Natural killer cell (primary cell): ENCODE results near the gene LAMP5. TPM values are rescaled to one million over a fixed set of nuclear protein-coding genes. Genes with fewer than 3 reads are reported as not detected.

Experiments used
- ATAC-seq, 3 donors: fragments of 150-1000 bp in 2 of 3; fragments of 200-7000 bp in 1 of 3; cut with Tn5 transposase; 1 replicate in 1 of 3; 2 replicates in 2 of 3; pipeline ENCODE4 v1.10.0; 2021; ENCODE audit warnings: mild to moderate bottlenecking in 2 of 3, moderate library complexity in 2 of 3
- DNase-seq, 2 donors: peaks; one replicate each; pipeline versions ENCODE4 v3.0.0 to v3.0.0-alpha.2; 2013 to 2021; ENCODE audit warnings: mixed read lengths in 1 of 2
- H3K27ac ChIP-seq: one replicate; pipeline ENCODE4 v1.5.1; 2013; ENCODE audit warnings: mild to moderate bottlenecking, low read length
- H3K27me3 ChIP-seq: one replicate; pipeline ENCODE4 v1.6.1; 2013; ENCODE audit warnings: low read length; ENCODE audit not compliant: control insufficient read depth, insufficient read depth
- H3K36me3 ChIP-seq: one replicate; pipeline ENCODE4 v1.6.1; 2013; ENCODE audit warnings: low read length; ENCODE audit not compliant: control insufficient read depth, insufficient read depth
- H3K4me1 ChIP-seq: one replicate; pipeline ENCODE4 v1.6.1; 2013; ENCODE audit warnings: low read length; ENCODE audit not compliant: control insufficient read depth, insufficient read depth
- H3K4me3 ChIP-seq: one replicate; pipeline ENCODE4 v1.5.1; 2013; ENCODE audit warnings: low read length
- H3K9me3 ChIP-seq: one replicate; pipeline ENCODE4 v1.6.1; 2013; ENCODE audit warnings: low read length; ENCODE audit not compliant: control insufficient read depth, insufficient read depth
- H3K27ac Mint-ChIP-seq, 2 donors: one replicate each; pipeline ENCODE4 v1.8.0; 2022; ENCODE audit warnings: mild to moderate bottlenecking in 2 of 2, mixed read lengths in 2 of 2, moderate library complexity in 1 of 2
- H3K27me3 Mint-ChIP-seq, 2 donors: one replicate each; pipeline ENCODE4 v1.8.0; 2022; ENCODE audit warnings: low read depth in 2 of 2, mixed read lengths in 2 of 2
- H3K36me3 Mint-ChIP-seq: one replicate; pipeline ENCODE4 v1.8.0; 2022; ENCODE audit warnings: mixed read lengths
- H3K4me1 Mint-ChIP-seq, 2 donors: one replicate each; pipeline ENCODE4 v1.8.0; 2022; ENCODE audit warnings: mixed read lengths in 2 of 2
- H3K4me3 Mint-ChIP-seq: one replicate; pipeline ENCODE4 v1.8.0; 2022; ENCODE audit warnings: mild to moderate bottlenecking, moderate library complexity, mixed read lengths
- H3K9me3 Mint-ChIP-seq, 2 donors: one replicate each; pipeline ENCODE4 v1.8.0; 2022; ENCODE audit warnings: mixed read lengths in 2 of 2
- WGBS: methylation state at CpG from one replicate; pipeline ENCODE4 v1.1.7; 2013; ENCODE audit warnings: missing lambda C conversion rate; ENCODE audit not compliant: insufficient coverage; 5-methylcytosine and 5-hydroxymethylcytosine counted together
- intact Hi-C: fragments of 100-400 bp; cut with micrococcal nuclease; formaldehyde crosslinking; loops from one replicate; pipeline ENCODE4 v1.14.2; 2022
- total RNA-seq, 4 donors: library from RNA; stranded (reverse); fragments of 120-200 nt in 1 of 4; gene quantifications; one replicate each; pipeline versions ENCODE4 v1.2.3 to v1.2.4, GENCODE V29; 2013 to 2022
- TF ChIP-seq, protein P1 (sequence below): fragments of 200-600 bp; IDR thresholded peaks from one replicate; pipeline ENCODE4 v1.8.0; 2022; ENCODE audit warnings: antibody characterized with exemption

The LAMP5 gene
- total RNA-seq, 3 donors from 2014 or later (not counting 1 experiment from before 2014, with no cell fraction given), result 0.23 TPM; not detected in 2

DNA sequence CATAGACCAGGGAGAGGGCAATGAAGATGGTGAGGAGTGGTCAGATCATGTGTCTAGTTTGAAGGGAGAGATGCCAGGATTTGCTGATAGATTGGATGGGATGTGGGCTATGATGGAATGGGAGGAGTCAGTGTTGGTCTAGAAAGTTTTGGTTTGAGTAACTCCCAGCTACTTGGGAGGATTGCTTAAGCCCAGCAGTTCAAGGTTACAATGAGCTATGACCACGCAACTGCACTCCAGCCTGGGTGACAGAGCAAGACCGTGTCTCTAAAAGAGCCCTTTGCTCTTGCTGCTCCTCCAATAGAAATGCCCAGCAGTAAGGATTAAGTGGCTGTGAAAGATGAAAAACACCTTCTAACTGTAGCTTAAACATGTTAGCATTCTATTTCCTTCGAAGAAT lies 18.2 kb upstream of the LAMP5 start:
- intact Hi-C loops, result no loop called here
- DNase-seq, result no peak
- Mint-ChIP-seq H3K4me1 (no peaks in the 10 kb centered on the region), H3K4me3 (no peak overlapping the region), H3K27me3 (no peaks in the 10 kb centered on the region), H3K9me3 (peaks cover 2 to 3% of the 10 kb centered on the region in 2 donors), H3K36me3 (no peaks in the 10 kb centered on the region), H3K27ac (no peak overlapping the region)
- Histone ChIP-seq H3K9me3 (no peaks in the 10 kb centered on the region), H3K4me1 (peaks cover 3% of the 10 kb centered on the region), H3K36me3 (no peaks in the 10 kb centered on the region), H3K27ac (no peak overlapping the region), H3K27me3 (no peaks in the 10 kb centered on the region), H3K4me3 (no peak overlapping the region)
- WGBS, result 89% methylated on average over 3 of the region's 3 CpGs
- no peak for ATAC-seq
- TF ChIP-seq, protein P1, sequence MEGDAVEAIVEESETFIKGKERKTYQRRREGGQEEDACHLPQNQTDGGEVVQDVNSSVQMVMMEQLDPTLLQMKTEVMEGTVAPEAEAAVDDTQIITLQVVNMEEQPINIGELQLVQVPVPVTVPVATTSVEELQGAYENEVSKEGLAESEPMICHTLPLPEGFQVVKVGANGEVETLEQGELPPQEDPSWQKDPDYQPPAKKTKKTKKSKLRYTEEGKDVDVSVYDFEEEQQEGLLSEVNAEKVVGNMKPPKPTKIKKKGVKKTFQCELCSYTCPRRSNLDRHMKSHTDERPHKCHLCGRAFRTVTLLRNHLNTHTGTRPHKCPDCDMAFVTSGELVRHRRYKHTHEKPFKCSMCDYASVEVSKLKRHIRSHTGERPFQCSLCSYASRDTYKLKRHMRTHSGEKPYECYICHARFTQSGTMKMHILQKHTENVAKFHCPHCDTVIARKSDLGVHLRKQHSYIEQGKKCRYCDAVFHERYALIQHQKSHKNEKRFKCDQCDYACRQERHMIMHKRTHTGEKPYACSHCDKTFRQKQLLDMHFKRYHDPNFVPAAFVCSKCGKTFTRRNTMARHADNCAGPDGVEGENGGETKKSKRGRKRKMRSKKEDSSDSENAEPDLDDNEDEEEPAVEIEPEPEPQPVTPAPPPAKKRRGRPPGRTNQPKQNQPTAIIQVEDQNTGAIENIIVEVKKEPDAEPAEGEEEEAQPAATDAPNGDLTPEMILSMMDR, result no peak

DNA sequence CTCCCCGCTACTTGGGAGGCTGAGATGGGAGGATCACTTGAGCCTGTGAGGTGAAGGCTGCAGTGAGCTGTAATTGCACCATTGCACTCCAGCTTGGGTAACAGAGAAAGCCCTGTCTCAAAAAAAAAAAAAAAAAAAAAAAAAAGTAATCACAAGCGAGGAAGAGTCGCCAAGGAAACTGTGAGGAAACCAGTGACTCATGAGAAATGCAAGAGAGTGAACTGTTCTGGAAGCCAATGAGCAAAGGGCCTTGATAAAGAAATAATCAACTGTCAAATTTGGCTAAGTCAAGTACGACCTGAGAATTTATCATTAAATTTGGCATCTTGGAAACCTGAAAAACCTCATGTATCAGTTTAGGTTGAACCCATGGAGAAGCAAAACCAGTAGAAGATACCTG lies 16.1 kb upstream of the LAMP5 start:
- Histone ChIP-seq H3K36me3 (no peaks in the 10 kb centered on the region), H3K4me1 (peaks cover 3% of the 10 kb centered on the region), H3K4me3 (no peak overlapping the region), H3K27me3 (no peaks in the 10 kb centered on the region), H3K9me3 (no peaks in the 10 kb centered on the region), H3K27ac (no peak overlapping the region)
- Mint-ChIP-seq H3K27ac (no peak overlapping the region), H3K4me1 (no peaks in the 10 kb centered on the region), H3K36me3 (no peaks in the 10 kb centered on the region), H3K27me3 (peaks cover 0 to 3% of the 10 kb centered on the region in 2 donors), H3K9me3 (peaks cover 0 to 6% of the 10 kb centered on the region in 2 donors), H3K4me3 (no peak overlapping the region)
- TF ChIP-seq, protein P1, result no peak
- DNase-seq (no peak), ATAC-seq (no peak)
- 76% methylated on average over 3 of the region's 4 CpGs for WGBS
- intact Hi-C loops, result no loop called here

DNA sequence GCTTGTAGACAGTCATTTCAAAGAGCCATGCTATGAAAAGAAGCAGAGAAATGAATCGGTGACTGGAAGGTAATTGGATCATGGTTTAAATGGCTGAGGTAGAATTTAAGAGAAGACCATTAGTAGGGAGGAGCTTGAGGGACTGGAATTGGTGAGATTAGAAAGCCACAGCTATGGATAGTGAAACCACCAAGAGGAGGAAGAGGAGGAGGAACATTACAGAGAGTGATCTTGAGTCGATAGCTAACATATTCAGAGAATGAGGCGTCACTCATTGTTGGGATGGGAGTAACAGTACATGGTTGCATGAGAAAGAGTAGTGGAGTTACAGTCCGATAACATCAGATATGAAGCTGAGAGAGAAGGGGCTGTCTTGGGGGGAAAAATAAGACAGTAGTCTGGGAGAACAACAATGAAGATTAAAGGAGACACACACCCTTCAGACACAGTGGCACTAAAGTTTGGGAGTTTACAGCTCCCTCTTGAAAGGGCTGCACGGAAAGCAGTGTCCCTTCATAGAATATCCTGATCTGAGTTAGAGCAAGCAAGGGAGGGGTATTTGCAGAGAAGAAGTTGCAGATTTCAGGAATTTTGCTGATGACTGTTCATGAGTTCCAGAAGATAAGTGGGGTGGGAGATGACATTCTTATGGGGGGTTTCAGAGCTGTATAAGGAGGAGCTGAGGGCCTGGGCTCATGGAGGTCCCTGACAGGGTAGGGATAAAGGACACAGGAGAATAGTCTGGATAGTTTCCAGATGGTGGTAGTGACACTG lies 15.1 kb upstream of the LAMP5 start:
- 88% methylated on average over 5 of the region's 5 CpGs for WGBS
- Histone ChIP-seq H3K4me3 (no peak overlapping the region), H3K4me1 (peaks cover 3% of the 10 kb centered on the region), H3K36me3 (no peaks in the 10 kb centered on the region), H3K27me3 (no peaks in the 10 kb centered on the region), H3K27ac (no peak overlapping the region), H3K9me3 (no peaks in the 10 kb centered on the region)
- no peaks in the 10 kb centered on the region for H3K36me3 Mint-ChIP-seq
- no peaks in the 10 kb centered on the region for H3K4me1 Mint-ChIP-seq
- H3K9me3 Mint-ChIP-seq, result peaks cover 0 to 6% of the 10 kb centered on the region in 2 donors
- no peak overlapping the region for H3K4me3 Mint-ChIP-seq
- TF ChIP-seq, protein P1, result no peak
- DNase-seq, result no peak
- ATAC-seq, result no peak
- peaks cover 0 to 3% of the 10 kb centered on the region in 2 donors for H3K27me3 Mint-ChIP-seq
- intact Hi-C loops, result no loop called here
- H3K27ac Mint-ChIP-seq, result no peak overlapping the region

DNA sequence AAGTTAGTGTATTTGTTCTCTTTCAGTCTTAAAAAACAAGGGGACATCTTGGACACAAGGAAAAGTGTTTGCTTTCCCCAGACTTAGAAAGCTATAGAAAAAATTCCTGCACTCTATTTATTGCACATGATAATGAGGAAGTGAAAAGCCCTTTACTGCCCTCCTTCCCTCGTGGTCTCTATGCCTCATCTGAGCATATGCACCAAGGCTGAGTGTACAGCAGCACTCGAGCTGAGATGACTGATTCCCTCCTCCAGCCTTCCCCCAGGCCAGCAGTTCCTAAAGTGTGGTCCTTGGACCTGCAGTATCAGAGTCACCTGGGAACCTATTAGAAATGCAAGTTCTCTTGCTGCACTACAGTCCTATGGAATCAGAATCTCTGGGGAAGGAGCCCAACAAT lies 14.3 kb upstream of the LAMP5 start:
- H3K4me3 Mint-ChIP-seq, result no peak overlapping the region
- no peaks in the 10 kb centered on the region for H3K4me1 Mint-ChIP-seq
- no peak overlapping the region for H3K4me3 ChIP-seq
- TF ChIP-seq, protein P1, result no peak
- intact Hi-C loops, result no loop called here
- H3K9me3 ChIP-seq, result no peaks in the 10 kb centered on the region
- ATAC-seq (no peak), DNase-seq (peak in 1 of 2 donors; percentile 3)
- H3K36me3 ChIP-seq, result no peaks in the 10 kb centered on the region
- no peak overlapping the region for H3K27ac ChIP-seq
- peaks cover 0 to 6% of the 10 kb centered on the region in 2 donors for H3K27me3 Mint-ChIP-seq
- peaks cover 3% of the 10 kb centered on the region for H3K4me1 ChIP-seq
- WGBS, result 2% methylated on average over 2 of the region's 2 CpGs
- H3K36me3 Mint-ChIP-seq, result no peaks in the 10 kb centered on the region
- peaks cover 0 to 6% of the 10 kb centered on the region in 2 donors for H3K9me3 Mint-ChIP-seq
- no peaks in the 10 kb centered on the region for H3K27me3 ChIP-seq
- H3K27ac Mint-ChIP-seq, result no peak overlapping the region
